CD4-positive, CD25-positive, alpha-beta regulatory T cell (primary cell): Measurements from ENCODE around the gene TLE4. TPM values are rescaled to one million over a fixed set of nuclear protein-coding genes. Genes with fewer than 3 reads are reported as not detected.

Source experiments
- ATAC-seq, 2 donors: fragments of 150-1000 bp; cut with Tn5 transposase; one replicate each; pipeline ENCODE4 v1.10.0; 2021; ENCODE audit warnings: low read depth in 2 of 2, moderate number of reproducible peaks in 2 of 2, moderate library complexity in 1 of 2
- DNase-seq, 3 donors: peaks; one replicate each; pipeline versions ENCODE4 v3.0.0 to v3.0.0-alpha.2; 2012 to 2022; ENCODE audit warnings: mixed read lengths in 1 of 3
- H3K27ac ChIP-seq: one replicate; pipeline ENCODE4 v1.7.0; 2013; ENCODE audit warnings: mild to moderate bottlenecking, low read length; ENCODE audit not compliant: insufficient read depth, poor library complexity, severe bottlenecking
- H3K27me3 ChIP-seq: one replicate; pipeline ENCODE4 v1.7.0; 2013; ENCODE audit warnings: low read length; ENCODE audit not compliant: control insufficient read depth, insufficient read depth
- H3K36me3 ChIP-seq: one replicate; pipeline ENCODE4 v1.7.0; 2013; ENCODE audit warnings: mild to moderate bottlenecking, low read length, moderate library complexity; ENCODE audit not compliant: control insufficient read depth, insufficient read depth
- H3K4me1 ChIP-seq: 2 replicates; pipeline ENCODE4 v1.7.0; 2013; ENCODE audit warnings: mild to moderate bottlenecking, low read length; ENCODE audit not compliant: insufficient read depth, control insufficient read depth, poor library complexity, severe bottlenecking
- H3K4me3 ChIP-seq: one replicate; pipeline ENCODE4 v1.7.0; 2013; ENCODE audit warnings: low read depth, mild to moderate bottlenecking, low read length, moderate library complexity
- H3K9me3 ChIP-seq, 2 experiments: 1 replicate in 1 of 2; 2 replicates in 1 of 2; pipeline ENCODE4 v1.7.0; 2013; ENCODE audit warnings: low read length in 2 of 2, mild to moderate bottlenecking in 1 of 2, moderate library complexity in 1 of 2; ENCODE audit not compliant: control insufficient read depth in 2 of 2
- H3K27ac Mint-ChIP-seq, 3 donors: one replicate each; pipeline ENCODE4 v1.8.0; 2020 to 2022; ENCODE audit warnings: mild to moderate bottlenecking in 3 of 3, mixed read lengths in 3 of 3, moderate library complexity in 2 of 3
- H3K27me3 Mint-ChIP-seq: one replicate; pipeline ENCODE4 v1.8.0; 2022; ENCODE audit warnings: mild to moderate bottlenecking, mixed read lengths
- H3K36me3 Mint-ChIP-seq: one replicate; pipeline ENCODE4 v1.8.0; 2020; ENCODE audit warnings: mixed read lengths
- H3K4me1 Mint-ChIP-seq, 4 donors: one replicate each; pipeline ENCODE4 v1.8.0; 2020 to 2022; ENCODE audit warnings: mixed read lengths in 4 of 4, mild to moderate bottlenecking in 1 of 4
- H3K4me3 Mint-ChIP-seq, 4 donors: one replicate each; pipeline ENCODE4 v1.8.0; 2020 to 2022; ENCODE audit warnings: mild to moderate bottlenecking in 4 of 4, mixed read lengths in 4 of 4, moderate library complexity in 3 of 4
- H3K9me3 Mint-ChIP-seq, 7 donors: one replicate each; pipeline ENCODE4 v1.8.0; 2020 to 2022; ENCODE audit warnings: mixed read lengths in 7 of 7, mild to moderate bottlenecking in 3 of 7, moderate library complexity in 2 of 7
- polyA plus RNA-seq, 4 donors: library from polyadenylated mRNA; unstranded; fragments of 300-500 nt; fragmentation: Illumina TruSeq; gene quantifications; one replicate each; pipeline ENCODE4 v1.2.3, GENCODE V29; 2021
- total RNA-seq: library from RNA; stranded (reverse); gene quantifications from one replicate; pipeline ENCODE4 v1.2.3, GENCODE V29; 2022

The TLE4 gene
- total and polyA plus RNA-seq, 5 donors from 2014 or later, result 16.2 to 127 (median 24.0) TPM

- DNase-seq (no peak), ATAC-seq (no peak)
- H3K4me1 Mint-ChIP-seq, result peaks cover 46 to 95% (median 77%) of the 10 kb centered on the region in 4 donors
- no peaks in the 10 kb centered on the region for H3K27me3 Mint-ChIP-seq
- no peaks in the 10 kb centered on the region for H3K27me3 ChIP-seq
- H3K9me3 Mint-ChIP-seq, result no peaks in the 10 kb centered on the region
- peaks cover 14% of the 10 kb centered on the region for H3K36me3 Mint-ChIP-seq
- H3K36me3 ChIP-seq, result peaks cover 2% of the 10 kb centered on the region
- no peak overlapping the region for H3K4me3 Mint-ChIP-seq
- H3K4me1 ChIP-seq, result peaks cover 61% of the 10 kb centered on the region
- H3K9me3 ChIP-seq, result no peaks in the 10 kb centered on the region
- peak overlapping the region; percentile 3 for H3K4me3 ChIP-seq
- no peak overlapping the region for H3K27ac ChIP-seq
- H3K27ac Mint-ChIP-seq, result peak overlapping the region in 1 of 3 donors; percentile 48
Measured at GRCh38 chr9:79579624-79580023, 7.9 kb downstream of the TLE4 start.

GRCh38 chr9:79580055-79580454 lies 8.3 kb downstream of the TLE4 start:
- H3K4me1 ChIP-seq, result peaks cover 57% of the 10 kb centered on the region

DNA sequence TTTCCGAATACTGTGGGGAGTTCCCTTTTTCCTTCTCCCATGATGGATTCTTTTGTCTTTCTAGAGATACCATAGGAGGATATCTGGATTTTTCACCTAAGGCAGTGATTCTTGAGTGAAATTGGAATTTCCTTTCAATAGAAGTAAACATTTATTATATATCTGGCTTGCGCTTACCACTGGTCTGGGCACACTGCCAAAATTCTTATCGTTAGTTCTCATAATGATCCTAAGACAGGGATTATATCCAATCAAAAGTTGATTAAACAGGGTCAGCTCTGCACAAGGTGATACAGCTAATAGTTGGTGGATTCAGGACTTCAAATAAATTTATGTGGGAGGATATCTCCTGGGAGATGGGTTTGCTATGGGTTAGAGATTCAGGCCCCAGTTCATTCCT lies 9.6 kb downstream of the TLE4 start:
- Mint-ChIP-seq H3K9me3 (no peaks in the 10 kb centered on the region), H3K4me1 (peaks cover 44 to 93% (median 74%) of the 10 kb centered on the region in 4 donors), H3K36me3 (peaks cover 15% of the 10 kb centered on the region), H3K27ac (peak overlapping the region; percentile 57 to 83 (median 59)), H3K4me3 (peak overlapping the region in 3 of 4 donors; percentile 0 to 76 (median 73)), H3K27me3 (no peaks in the 10 kb centered on the region)
- DNase-seq, result no peak
- peaks cover 3% of the 10 kb centered on the region for H3K36me3 ChIP-seq
- H3K9me3 ChIP-seq, result no peaks in the 10 kb centered on the region
- no peak overlapping the region for H3K27ac ChIP-seq
- peak overlapping the region; percentile 58 for H3K4me3 ChIP-seq
- H3K4me1 ChIP-seq, result peaks cover 47% of the 10 kb centered on the region
- H3K27me3 ChIP-seq, result no peaks in the 10 kb centered on the region
- no peak for ATAC-seq

More at GRCh38 chr9:79580055-79580454, 8.3 kb downstream of the TLE4 start:
- Histone ChIP-seq H3K27ac (no peak overlapping the region), H3K9me3 (no peaks in the 10 kb centered on the region), H3K36me3 (peaks cover 2% of the 10 kb centered on the region), H3K4me3 (no peak overlapping the region), H3K27me3 (no peaks in the 10 kb centered on the region)
- H3K36me3 Mint-ChIP-seq, result peaks cover 15% of the 10 kb centered on the region
- ATAC-seq, result no peak
- H3K27ac Mint-ChIP-seq, result peak overlapping the region in 1 of 3 donors; percentile 48
- no peak for DNase-seq
- H3K4me1 Mint-ChIP-seq, result peaks cover 49 to 95% (median 78%) of the 10 kb centered on the region in 4 donors
- H3K27me3 Mint-ChIP-seq, result no peaks in the 10 kb centered on the region
- peak overlapping the region in 2 of 4 donors; percentile 9 to 33 for H3K4me3 Mint-ChIP-seq
- H3K9me3 Mint-ChIP-seq, result no peaks in the 10 kb centered on the region

DNA sequence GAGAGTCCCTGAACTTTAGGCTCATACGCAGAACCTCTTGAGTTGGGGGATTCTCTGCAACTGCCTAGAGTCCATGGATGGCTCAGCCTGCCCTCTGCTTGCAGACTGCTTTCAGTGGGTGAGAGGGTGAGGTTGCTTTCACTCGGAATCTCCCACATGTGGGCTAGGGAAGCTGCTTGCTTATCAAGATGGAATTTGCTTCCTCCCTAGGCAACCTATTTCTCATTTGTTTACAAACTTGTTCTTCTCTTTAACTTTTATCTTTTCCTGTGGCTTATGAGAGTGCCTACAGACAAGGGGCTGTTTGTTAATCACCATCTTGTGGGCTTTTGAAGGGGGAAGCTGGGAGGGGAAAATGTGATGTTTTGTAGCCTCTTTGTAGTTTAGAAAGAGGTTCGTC lies 10.0 kb downstream of the TLE4 start:
- peak overlapping the region; percentile 42 for H3K27ac ChIP-seq
- peak overlapping the region; percentile 58 for H3K4me3 ChIP-seq

DNA sequence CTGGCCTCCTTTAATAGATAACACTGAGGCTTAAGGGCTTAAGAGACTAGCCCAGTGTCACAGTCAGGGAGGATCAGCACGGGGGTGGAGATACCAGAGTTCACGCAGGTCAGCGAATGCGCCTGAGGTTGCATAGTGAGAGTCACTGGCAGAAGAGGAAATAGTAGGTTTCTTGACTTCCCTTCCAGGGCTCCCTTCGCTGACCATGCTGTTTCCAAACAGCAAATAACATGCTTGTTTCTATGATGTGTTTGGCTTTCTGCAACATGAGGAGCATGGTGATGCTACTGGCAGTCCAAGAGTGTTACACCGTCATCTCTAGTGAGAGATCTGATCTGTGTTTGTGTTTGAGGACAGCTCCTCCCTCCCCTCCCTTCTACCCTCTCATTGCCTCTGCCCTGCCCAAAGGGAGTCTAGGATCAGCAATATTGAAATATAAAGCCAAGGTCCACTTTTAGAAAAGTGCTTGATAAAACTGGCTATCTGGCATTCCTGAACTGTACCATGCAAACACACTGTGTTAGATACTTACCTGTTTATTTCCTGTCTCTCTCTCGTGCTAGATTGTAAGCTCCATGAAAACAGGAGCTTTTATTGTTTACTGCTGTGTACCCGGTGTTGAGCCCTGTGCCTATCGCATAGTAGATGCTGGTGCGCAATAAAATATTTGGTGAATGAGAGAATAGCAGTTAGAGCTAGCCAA lies 12.3 kb downstream of the TLE4 start:
- H3K4me3 Mint-ChIP-seq, result peak overlapping the region in 3 of 4 donors; percentile 20 to 59 (median 54)
- H3K4me1 Mint-ChIP-seq, result peaks cover 38 to 84% (median 60%) of the 10 kb centered on the region in 4 donors
- peaks cover 21% of the 10 kb centered on the region for H3K36me3 Mint-ChIP-seq
- no peaks in the 10 kb centered on the region for H3K9me3 Mint-ChIP-seq
- DNase-seq (peak in 1 of 3 donors; percentile 36), ATAC-seq (peak; percentile 56 to 70)
- H3K36me3 ChIP-seq, result peaks cover 3% of the 10 kb centered on the region
- peak overlapping the region; percentile 27 for H3K4me3 ChIP-seq
- H3K9me3 ChIP-seq, result no peaks in the 10 kb centered on the region
- no peaks in the 10 kb centered on the region for H3K27me3 Mint-ChIP-seq
- peaks cover 40% of the 10 kb centered on the region for H3K4me1 ChIP-seq
- H3K27me3 ChIP-seq, result no peaks in the 10 kb centered on the region
- no peak overlapping the region for H3K27ac ChIP-seq
- peak overlapping the region in 2 of 3 donors; percentile 32 to 59 for H3K27ac Mint-ChIP-seq

More for the DNA sequence above, 10.0 kb downstream of the TLE4 start:
- Histone ChIP-seq H3K4me1 (peaks cover 44% of the 10 kb centered on the region), H3K36me3 (peaks cover 5% of the 10 kb centered on the region), H3K27me3 (no peaks in the 10 kb centered on the region), H3K9me3 (no peaks in the 10 kb centered on the region)
- ATAC-seq (peak; percentile 35 to 61), DNase-seq (peak in 2 of 3 donors; percentile 46 to 51)
- Mint-ChIP-seq H3K9me3 (no peaks in the 10 kb centered on the region), H3K27ac (peak overlapping the region; percentile 57 to 83 (median 59)), H3K36me3 (peaks cover 15% of the 10 kb centered on the region), H3K27me3 (no peaks in the 10 kb centered on the region), H3K4me1 (peaks cover 44 to 92% (median 71%) of the 10 kb centered on the region in 4 donors), H3K4me3 (peak overlapping the region; percentile 0 to 76 (median 70))

DNA sequence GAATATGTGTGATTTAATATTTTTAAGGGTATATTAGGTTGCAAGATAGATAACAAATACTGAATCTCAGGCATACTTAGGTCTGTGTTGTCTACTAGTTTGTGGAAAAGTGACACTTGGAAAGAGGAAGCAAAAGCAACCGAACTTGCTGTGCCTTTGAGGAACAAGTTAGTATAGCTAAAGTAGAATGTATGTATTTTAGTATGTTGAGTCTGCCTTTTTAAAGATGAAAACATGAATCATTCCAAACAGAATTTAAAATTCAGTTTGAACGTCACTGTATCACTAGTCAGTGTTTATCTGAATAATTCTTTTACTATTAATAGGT lies 12.9 kb downstream of the TLE4 start:
- Histone ChIP-seq H3K9me3 (no peaks in the 10 kb centered on the region), H3K36me3 (peaks cover 3% of the 10 kb centered on the region), H3K4me3 (no peak overlapping the region), H3K27ac (no peak overlapping the region), H3K27me3 (no peaks in the 10 kb centered on the region), H3K4me1 (peaks cover 39% of the 10 kb centered on the region)
- ATAC-seq (no peak), DNase-seq (no peak)
- H3K4me1 Mint-ChIP-seq, result peaks cover 38 to 80% (median 60%) of the 10 kb centered on the region in 4 donors
- no peak overlapping the region for H3K27ac Mint-ChIP-seq
- H3K9me3 Mint-ChIP-seq, result no peaks in the 10 kb centered on the region
- H3K36me3 Mint-ChIP-seq, result peaks cover 21% of the 10 kb centered on the region
- H3K27me3 Mint-ChIP-seq, result no peaks in the 10 kb centered on the region
- peak overlapping the region in 3 of 4 donors; percentile 20 to 59 (median 54) for H3K4me3 Mint-ChIP-seq

DNA sequence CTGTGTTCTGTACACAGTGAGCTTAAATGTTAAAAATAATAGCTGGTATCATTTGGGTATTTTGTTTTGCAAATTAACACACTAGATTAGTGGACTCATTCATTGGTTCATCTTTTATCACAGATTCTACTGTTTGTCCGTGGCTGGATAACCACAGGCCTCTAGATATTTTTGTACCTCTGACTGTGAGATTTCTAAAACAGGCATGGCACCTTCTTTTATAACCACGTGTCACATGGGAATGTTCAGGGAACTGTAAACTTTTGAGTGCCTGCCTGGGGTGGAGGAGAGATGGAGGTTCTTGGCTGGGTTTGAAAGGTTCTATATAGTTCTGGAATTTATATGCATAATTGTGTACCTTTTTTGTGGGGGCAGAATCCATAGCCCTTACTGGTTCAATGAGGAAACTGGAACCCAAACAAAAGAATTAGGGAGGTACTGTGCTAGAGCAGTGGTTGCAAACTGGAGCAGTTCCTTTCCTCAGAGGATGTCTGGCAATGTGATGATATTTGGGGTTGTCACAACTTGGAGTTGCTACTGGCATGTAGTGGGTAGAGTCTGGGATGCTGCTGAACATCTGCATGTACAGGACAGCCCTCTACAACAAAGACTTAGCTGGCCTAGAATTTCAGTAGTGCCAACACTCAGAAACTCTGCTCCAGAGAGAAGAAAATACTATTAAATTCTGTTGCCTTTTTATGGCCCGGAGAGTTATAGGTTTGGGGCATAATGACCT lies 16.9 kb downstream of the TLE4 start:
- peaks cover 12% of the 10 kb centered on the region for H3K4me1 ChIP-seq
- peaks cover 41 to 77% (median 58%) of the 10 kb centered on the region in 4 donors for H3K4me1 Mint-ChIP-seq
- H3K9me3 ChIP-seq, result no peaks in the 10 kb centered on the region
- H3K9me3 Mint-ChIP-seq, result peaks cover 0 to 2% (median 0%) of the 10 kb centered on the region in 7 donors
- H3K36me3 ChIP-seq, result peaks cover 3% of the 10 kb centered on the region
- no peak overlapping the region for H3K4me3 Mint-ChIP-seq
- no peaks in the 10 kb centered on the region for H3K27me3 Mint-ChIP-seq
- peaks cover 21% of the 10 kb centered on the region for H3K36me3 Mint-ChIP-seq
- H3K27ac Mint-ChIP-seq, result no peak overlapping the region
- ATAC-seq (no peak), DNase-seq (no peak)
- H3K27ac ChIP-seq, result no peak overlapping the region
- H3K27me3 ChIP-seq, result no peaks in the 10 kb centered on the region
- no peak overlapping the region for H3K4me3 ChIP-seq
